GM23338 (cell line): Measurements from ENCODE around the gene TRA2B. TPM values are rescaled to one million over a fixed set of nuclear protein-coding genes. Genes with fewer than 3 reads are reported as not detected.

Experiments
- ATAC-seq: fragments of 200-7000 bp; cut with Tn5 transposase; 3 replicates; pipeline ENCODE4 v1.9.1; 2020
- DNase-seq: peaks from one replicate; pipeline ENCODE4 v3.0.0-alpha.2; 2015; ENCODE audit warnings: low spot score
- H2AFZ ChIP-seq: fragments of 200-600 bp; sonication (generic); 2 replicates; pipeline ENCODE4 v1.8.0; 2016; ENCODE audit warnings: antibody characterized with exemption, mild to moderate bottlenecking, moderate library complexity
- H3F3A ChIP-seq: fragments of 200-600 bp; sonication (generic); replicated peaks from 2 replicates; pipeline ENCODE4 v1.8.0; 2017; ENCODE audit warnings: antibody characterized with exemption, mixed run types, low read depth
- H3K27ac ChIP-seq: fragments of 200-600 bp; sonication (generic); 2 replicates; pipeline ENCODE4 v1.6.1; 2016; ENCODE audit warnings: low read depth
- H3K27me3 ChIP-seq: fragments of 200-600 bp; sonication (generic); 2 replicates; pipeline ENCODE4 v1.8.0; 2016; ENCODE audit warnings: mild to moderate bottlenecking, mixed run types, moderate library complexity; ENCODE audit not compliant: insufficient read depth
- H3K36me3 ChIP-seq: fragments of 200-600 bp; sonication (generic); 2 replicates; pipeline ENCODE4 v1.8.0; 2016; ENCODE audit warnings: mild to moderate bottlenecking; ENCODE audit not compliant: insufficient read depth
- H3K4me1 ChIP-seq: fragments of 200-600 bp; sonication (generic); 2 replicates; pipeline ENCODE4 v1.8.0; 2016; ENCODE audit warnings: mild to moderate bottlenecking, moderate library complexity; ENCODE audit not compliant: insufficient read depth
- H3K4me2 ChIP-seq: fragments of 200-600 bp; sonication (generic); 2 replicates; pipeline ENCODE4 v1.7.1; 2017; ENCODE audit warnings: mixed run types
- H3K4me3 ChIP-seq: fragments of 200-600 bp; sonication (generic); 2 replicates; pipeline ENCODE4 v1.6.1; 2016; ENCODE audit warnings: mixed run types
- H3K79me2 ChIP-seq: fragments of 200-600 bp; sonication (generic); replicated peaks from 2 replicates; pipeline ENCODE4 v1.8.0; 2017; ENCODE audit warnings: mild to moderate bottlenecking; ENCODE audit not compliant: insufficient read depth
- H3K9me2 ChIP-seq: fragments of 200-600 bp; sonication (generic); 2 replicates; pipeline ENCODE4 v1.8.0; 2017; ENCODE audit not compliant: insufficient read depth
- H4K20me1 ChIP-seq: fragments of 200-600 bp; sonication (generic); replicated peaks from 2 replicates; pipeline ENCODE4 v1.8.0; 2017; ENCODE audit warnings: mild to moderate bottlenecking; ENCODE audit not compliant: insufficient read depth
- H3K27ac Mint-ChIP-seq: 2 replicates; pipeline ENCODE4 v1.8.0; 2020; ENCODE audit warnings: inconsistent platforms, mild to moderate bottlenecking, moderate library complexity, mixed read lengths
- H3K27me3 Mint-ChIP-seq: 3 replicates; pipeline ENCODE4 v1.8.0; 2022; ENCODE audit warnings: low read depth, mild to moderate bottlenecking, moderate library complexity, mixed read lengths, inconsistent platforms; ENCODE audit not compliant: insufficient read depth, poor library complexity
- H3K36me3 Mint-ChIP-seq: 3 replicates; pipeline ENCODE4 v1.8.0; 2021; ENCODE audit warnings: low read depth, mild to moderate bottlenecking, inconsistent platforms, moderate library complexity, mixed read lengths
- H3K4me1 Mint-ChIP-seq: 3 replicates; pipeline ENCODE4 v1.8.0; 2020; ENCODE audit warnings: mild to moderate bottlenecking, inconsistent platforms, mixed read lengths
- H3K4me3 Mint-ChIP-seq: 3 replicates; pipeline ENCODE4 v1.8.0; 2021; ENCODE audit warnings: moderate library complexity, mild to moderate bottlenecking, inconsistent platforms, mixed read lengths
- H3K9me3 Mint-ChIP-seq: 3 replicates; pipeline ENCODE4 v1.8.0; 2020; ENCODE audit warnings: moderate library complexity, mild to moderate bottlenecking, inconsistent platforms, mixed read lengths
- CREB1 ChIP-seq: fragments of 250-450 bp; sonication (Bioruptor Pico); IDR thresholded peaks from 2 replicates; pipeline ENCODE4 v1.5.0; 2020; ENCODE audit warnings: low read depth, mild to moderate bottlenecking, moderate library complexity
- CTCF ChIP-seq, 2 experiments: fragments of 200-600 bp in 1 of 2; sonication (generic) in 1 of 2; conservative IDR thresholded peaks; 2 replicates each; pipeline versions ENCODE4 v1.5.1 to v1.6.1; 2016 to 2017; ENCODE audit warnings: antibody characterized with exemption in 2 of 2, low read depth in 2 of 2, mild to moderate bottlenecking in 2 of 2, moderate library complexity in 1 of 2
- ETS1 ChIP-seq: IDR thresholded peaks from 2 replicates; pipeline ENCODE4 v1.6.1; 2016; ENCODE audit warnings: antibody characterized with exemption
- EZH2 ChIP-seq: fragments of 200-600 bp; sonication (generic); IDR thresholded peaks from one replicate; pipeline ENCODE4 v1.8.0; 2017; ENCODE audit warnings: antibody characterized with exemption, mild to moderate bottlenecking, low read depth; ENCODE audit not compliant: unreplicated experiment
- EZH2phosphoT487 ChIP-seq: fragments of 200-600 bp; sonication (generic); IDR thresholded peaks from one replicate; pipeline ENCODE4 v1.8.1; 2018; ENCODE audit warnings: antibody characterized with exemption; ENCODE audit not compliant: unreplicated experiment
- JUNB ChIP-seq: IDR thresholded peaks from one replicate; pipeline ENCODE4 v1.6.1; 2016; ENCODE audit warnings: antibody characterized with exemption; ENCODE audit not compliant: unreplicated experiment
- NANOG ChIP-seq: IDR thresholded peaks from 2 replicates; pipeline ENCODE4 v1.6.1; 2016; ENCODE audit warnings: antibody characterized with exemption, borderline replicate concordance
- STAT1 ChIP-seq: IDR thresholded peaks from one replicate; pipeline ENCODE4 v1.6.1; 2016; ENCODE audit warnings: antibody characterized with exemption; ENCODE audit not compliant: unreplicated experiment
- ZNF114 ChIP-seq: fragments of 250-450 bp; sonication (Bioruptor Pico); IDR thresholded peaks from 2 replicates; pipeline ENCODE4 v1.5.0; 2020; ENCODE audit warnings: mild to moderate bottlenecking, moderate library complexity
- ZNF331 ChIP-seq: fragments of 250-450 bp; sonication (Bioruptor Pico); IDR thresholded peaks from 2 replicates; pipeline ENCODE4 v1.5.0; 2020; ENCODE audit warnings: low read depth, mild to moderate bottlenecking, moderate library complexity
- ZNF462 ChIP-seq: fragments of 250-450 bp; sonication (Bioruptor Pico); IDR thresholded peaks from 2 replicates; pipeline ENCODE4 v1.5.0; 2020; ENCODE audit warnings: mild to moderate bottlenecking, moderate library complexity
- polyA plus RNA-seq: library from polyadenylated mRNA; unstranded; fragments of >200 nt; fragmentation: Nextera tagmentation; extraction: Ambion mirVana; gene quantifications from 2 replicates; pipeline ENCODE4 v1.2.1, GENCODE V29; 2016
- total RNA-seq: library from RNA; depleted of rRNA; stranded (reverse); fragments of >200 nt; shearing (Covaris generic); gene quantifications from 2 replicates; pipeline ENCODE4 v1.2.3, GENCODE V29; 2014

TRA2B gene
- total and polyA plus RNA-seq, 2 experiments from 2014 or later = 360 to 602 TPM

GRCh38 chr3:185887066-185887465 lies 50.7 kb downstream of the TRA2B start:
- peaks cover 7% of the 10 kb centered on the region for H3K27me3 Mint-ChIP-seq
- H3K4me3 Mint-ChIP-seq = no peak overlapping the region
- Histone ChIP-seq H3K27me3 (no peaks in the 10 kb centered on the region), H3K4me1 (no peaks in the 10 kb centered on the region), H3K36me3 (no peaks in the 10 kb centered on the region), H3F3A (no peaks in the 10 kb centered on the region), H3K9me2 (0 out of 2 replicates have a peak, but pooled peaks cover 2% of the 10 kb centered on the region), H4K20me1 (no peaks in the 10 kb centered on the region), H3K4me2 (no peak overlapping the region), H2AFZ (no peak overlapping the region), H3K79me2 (no peaks in the 10 kb centered on the region), H3K4me3 (no peak overlapping the region), H3K27ac (no peak overlapping the region)
- no peak for TF ChIP-seq EZH2phosphoT487
- no peaks in the 10 kb centered on the region for H3K9me3 Mint-ChIP-seq
- no peaks in the 10 kb centered on the region for H3K36me3 Mint-ChIP-seq
- no peak for DNase-seq
- no peak overlapping the region for H3K27ac Mint-ChIP-seq
- ATAC-seq = no peak
- no peaks in the 10 kb centered on the region for H3K4me1 Mint-ChIP-seq

GRCh38 chr3:185884641-185885040 lies 53.2 kb downstream of the TRA2B start:
- no peak overlapping the region for H3K27ac ChIP-seq
- Mint-ChIP-seq H3K4me3 (no peak overlapping the region), H3K9me3 (no peaks in the 10 kb centered on the region), H3K4me1 (peaks cover 5% of the 10 kb centered on the region), H3K27me3 (peaks cover 7% of the 10 kb centered on the region), H3K36me3 (no peaks in the 10 kb centered on the region), H3K27ac (no peak overlapping the region)
- peaks cover 5% of the 10 kb centered on the region; the same call in 1 of the 2 replicates for H3K4me1 ChIP-seq
- 0 out of 2 replicates have a peak, but pooled peaks cover 3% of the 10 kb centered on the region for H3K9me2 ChIP-seq
- H3F3A ChIP-seq = no peaks in the 10 kb centered on the region
- ATAC-seq = no peak
- H4K20me1 ChIP-seq = no peaks in the 10 kb centered on the region
- H3K36me3 ChIP-seq = no peaks in the 10 kb centered on the region
- no peak overlapping the region for H2AFZ ChIP-seq
- no peaks in the 10 kb centered on the region for H3K79me2 ChIP-seq
- DNase-seq = no peak
- H3K4me2 ChIP-seq = no peak overlapping the region
- no peak overlapping the region for H3K4me3 ChIP-seq
- H3K27me3 ChIP-seq = no peaks in the 10 kb centered on the region
- no peak for TF ChIP-seq ZNF114 (CRISPR knock-in tag)
- TF ChIP-seq CREB1 = no peak
- no peak for TF ChIP-seq JUNB
- TF ChIP-seq CTCF (conservative IDR thresholded peaks at IDR 0.05; ENCODE audit: low read depth in 2 of 2) = no peak
- no peak for TF ChIP-seq NANOG
- no peak for TF ChIP-seq EZH2
- TF ChIP-seq STAT1 = no peak
- no peak for TF ChIP-seq ETS1
- no peak for TF ChIP-seq ZNF462 (CRISPR knock-in tag)
- no peak for TF ChIP-seq ZNF331 (CRISPR knock-in tag)
